ENCODE results near the gene PDE4B. TPM values are rescaled to one million over a fixed set of nuclear protein-coding genes. Genes with fewer than 3 reads are reported as not detected.
"Not testable (repeated sequence)": the region's sequence is repeated elsewhere in the genome, so short reads cannot be mapped to it uniquely, and the experiment has no call there.

PDE4B gene
- total RNA-seq, 1 experiment from 2014 or later = 1.8 TPM

GRCh38 chr1:65955071-65955470, 162.4 kb downstream of the PDE4B start:
- H3K27me3 ChIP-seq = no peaks in the 10 kb centered on the region
- H3K36me3 ChIP-seq = no peaks in the 10 kb centered on the region
- no peaks in the 10 kb centered on the region for H3K9me3 ChIP-seq
- no peak for DNase-seq
- H3K4me3 ChIP-seq = no peak overlapping the region

GRCh38 chr1:65955503-65955902, 162.8 kb downstream of the PDE4B start:
- DNase-seq = no peak
- Histone ChIP-seq H3K4me3 (no peak overlapping the region), H3K27me3 (no peaks in the 10 kb centered on the region), H3K9me3 (no peaks in the 10 kb centered on the region), H3K36me3 (no peaks in the 10 kb centered on the region)

- Histone ChIP-seq H3K4me3 (no peak overlapping the region), H3K36me3 (no peaks in the 10 kb centered on the region), H3K27me3 (no peaks in the 10 kb centered on the region), H3K9me3 (no peaks in the 10 kb centered on the region)
- DNase-seq = no peak
Measured at GRCh38 chr1:65958561-65959350, 166.1 kb downstream of the PDE4B start.

GRCh38 chr1:65959896-65960567, 167.3 kb downstream of the PDE4B start:
- H3K9me3 ChIP-seq = no peaks in the 10 kb centered on the region
- H3K27me3 ChIP-seq = no peaks in the 10 kb centered on the region
- H3K4me3 ChIP-seq = no peak overlapping the region
- DNase-seq = no peak
- no peaks in the 10 kb centered on the region for H3K36me3 ChIP-seq

- Histone ChIP-seq H3K36me3 (no peaks in the 10 kb centered on the region), H3K4me3 (no peak overlapping the region), H3K27me3 (no peaks in the 10 kb centered on the region), H3K9me3 (no peaks in the 10 kb centered on the region)
- DNase-seq = no peak
Measured at GRCh38 chr1:65963156-65963888, 170.6 kb downstream of the PDE4B start.

GRCh38 chr1:65964123-65964522, 171.4 kb downstream of the PDE4B start:
- Histone ChIP-seq H3K9me3 (no peaks in the 10 kb centered on the region), H3K36me3 (no peaks in the 10 kb centered on the region), H3K27me3 (no peaks in the 10 kb centered on the region), H3K4me3 (no peak overlapping the region)
- no peak for DNase-seq

- no peaks in the 10 kb centered on the region for H3K36me3 ChIP-seq
- H3K27me3 ChIP-seq = no peaks in the 10 kb centered on the region
- no peaks in the 10 kb centered on the region for H3K9me3 ChIP-seq
- H3K4me3 ChIP-seq = no peak overlapping the region
- no peak for DNase-seq
Measured at GRCh38 chr1:65965112-65965996, 172.7 kb downstream of the PDE4B start.

GRCh38 chr1:65967492-65967891, 174.8 kb downstream of the PDE4B start:
- H3K9me3 ChIP-seq, H3K4me3 ChIP-seq, H3K36me3 ChIP-seq, H3K27me3 ChIP-seq, DNase-seq: not testable (repeated sequence)

GRCh38 chr1:65971547-65971946, 178.9 kb downstream of the PDE4B start:
- Histone ChIP-seq H3K4me3 (no peak overlapping the region), H3K9me3 (no peaks in the 10 kb centered on the region), H3K27me3 (0 out of 2 replicates have a peak, but pooled peaks cover 2% of the 10 kb centered on the region), H3K36me3 (no peaks in the 10 kb centered on the region)
- DNase-seq = no peak

GRCh38 chr1:65975708-65976107, 183.0 kb downstream of the PDE4B start:
- no peak for DNase-seq
- 0 out of 2 replicates have a peak, but pooled peaks cover 2% of the 10 kb centered on the region for H3K27me3 ChIP-seq
- H3K9me3 ChIP-seq = no peaks in the 10 kb centered on the region
- no peak overlapping the region for H3K4me3 ChIP-seq
- no peaks in the 10 kb centered on the region for H3K36me3 ChIP-seq

- Histone ChIP-seq H3K36me3 (no peaks in the 10 kb centered on the region), H3K4me3 (no peak overlapping the region)
- no peak for DNase-seq
Measured at GRCh38 chr1:65979136-65980044, 186.7 kb downstream of the PDE4B start.

GRCh38 chr1:65980237-65980636, 187.5 kb downstream of the PDE4B start:
- Histone ChIP-seq H3K4me3 (no peak overlapping the region), H3K9me3 (no peaks in the 10 kb centered on the region), H3K27me3 (no peaks in the 10 kb centered on the region)

More at GRCh38 chr1:65979136-65980044, 186.7 kb downstream of the PDE4B start:
- no peaks in the 10 kb centered on the region for H3K27me3 ChIP-seq
- no peaks in the 10 kb centered on the region for H3K9me3 ChIP-seq

GRCh38 chr1:65983500-65983899, 190.8 kb downstream of the PDE4B start:
- Histone ChIP-seq H3K4me3 (no peak overlapping the region), H3K9me3 (no peaks in the 10 kb centered on the region), H3K36me3 (no peaks in the 10 kb centered on the region), H3K27me3 (peaks cover 5% of the 10 kb centered on the region; the same call in 1 of the 2 replicates)
- no peak for DNase-seq

More at GRCh38 chr1:65980237-65980636, 187.5 kb downstream of the PDE4B start:
- H3K36me3 ChIP-seq = no peaks in the 10 kb centered on the region
- DNase-seq = no peak

GRCh38 chr1:65985393-65986066, 192.8 kb downstream of the PDE4B start:
- no peak for DNase-seq
- no peak overlapping the region for H3K4me3 ChIP-seq
- H3K9me3 ChIP-seq = no peaks in the 10 kb centered on the region
- peaks cover 5% of the 10 kb centered on the region; the same call in 1 of the 2 replicates for H3K27me3 ChIP-seq
- no peaks in the 10 kb centered on the region for H3K36me3 ChIP-seq

- Histone ChIP-seq H3K27me3 (peaks cover 5% of the 10 kb centered on the region; the same call in 1 of the 2 replicates), H3K9me3 (no peaks in the 10 kb centered on the region), H3K36me3 (no peaks in the 10 kb centered on the region), H3K4me3 (no peak overlapping the region)
- no peak for DNase-seq
Measured at GRCh38 chr1:65986146-65986545, 193.5 kb downstream of the PDE4B start.

Measured in MG63 (cell line).